HTERT RPE-1 (cell line): Measurements from ENCODE around the gene NCAM1.

ENCODE experiments used
- in situ Hi-C: fragments of 300-500 bp; cut with MboI; formaldehyde crosslinking; loops from 4 replicates; pipeline ENCODE4 v1.14.3; 2020; ENCODE audit warnings: low sequenced_read_pairs

The NCAM1 gene

DNA sequence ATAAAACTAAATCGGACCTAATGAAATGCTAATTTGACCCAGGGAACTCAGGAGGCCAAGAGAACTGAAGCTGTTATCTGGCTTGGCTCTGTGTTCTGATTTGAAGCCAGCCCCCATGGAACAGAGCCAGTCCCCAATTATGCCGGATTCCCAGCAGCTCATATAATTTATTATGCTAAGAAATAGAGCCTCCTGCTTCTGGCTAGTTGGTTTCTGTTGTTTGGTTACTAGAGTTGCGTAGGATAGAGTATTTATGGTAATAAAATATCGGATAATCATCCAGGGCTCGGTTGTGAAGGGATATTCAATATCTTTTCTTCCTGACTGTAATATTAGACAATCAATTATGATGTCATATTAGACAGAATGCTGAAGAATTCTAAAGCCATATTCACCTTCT is 232.7 kb downstream of the NCAM1 start:
- in situ Hi-C loops: no loop called here

DNA sequence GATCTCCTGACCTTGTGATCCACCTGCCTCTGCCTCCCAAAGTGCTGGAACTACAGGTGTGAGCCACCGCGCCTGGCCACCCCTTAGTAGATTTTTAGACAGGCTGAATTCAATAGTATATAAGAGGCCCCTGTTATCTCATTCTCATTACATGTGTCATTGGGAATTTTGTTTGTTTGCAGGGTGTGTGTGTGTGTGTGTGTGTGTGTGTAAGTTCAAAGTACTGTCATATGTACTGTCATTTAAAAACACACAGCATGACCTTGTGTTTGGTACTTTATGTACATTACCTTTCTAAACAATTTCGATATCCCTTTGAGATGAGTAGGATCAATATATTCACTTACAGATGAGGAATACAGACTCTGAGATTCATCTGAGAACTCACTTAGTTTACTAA is 234.5 kb downstream of the NCAM1 start:
- in situ Hi-C loops: no loop called here

DNA sequence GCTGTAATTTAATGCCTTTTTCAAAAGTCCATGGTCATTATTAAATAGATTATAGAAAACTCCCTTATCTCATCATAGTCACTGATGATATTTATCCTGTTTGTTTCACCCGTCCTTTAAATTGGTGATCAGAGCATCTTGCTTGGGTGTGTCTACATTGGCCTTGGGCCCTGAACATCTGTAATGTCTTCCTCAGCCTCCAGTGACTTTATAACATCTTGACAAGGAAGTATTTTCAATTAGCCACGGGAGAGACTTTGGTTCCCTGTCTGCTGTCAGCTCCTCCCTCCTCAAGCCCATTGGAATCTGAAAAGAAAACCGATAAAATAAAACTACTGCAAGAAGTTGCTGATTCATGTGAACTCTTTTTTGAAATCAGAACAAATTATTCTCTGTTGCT is 236.2 kb downstream of the NCAM1 start:
- in situ Hi-C loops: no loop called here

DNA sequence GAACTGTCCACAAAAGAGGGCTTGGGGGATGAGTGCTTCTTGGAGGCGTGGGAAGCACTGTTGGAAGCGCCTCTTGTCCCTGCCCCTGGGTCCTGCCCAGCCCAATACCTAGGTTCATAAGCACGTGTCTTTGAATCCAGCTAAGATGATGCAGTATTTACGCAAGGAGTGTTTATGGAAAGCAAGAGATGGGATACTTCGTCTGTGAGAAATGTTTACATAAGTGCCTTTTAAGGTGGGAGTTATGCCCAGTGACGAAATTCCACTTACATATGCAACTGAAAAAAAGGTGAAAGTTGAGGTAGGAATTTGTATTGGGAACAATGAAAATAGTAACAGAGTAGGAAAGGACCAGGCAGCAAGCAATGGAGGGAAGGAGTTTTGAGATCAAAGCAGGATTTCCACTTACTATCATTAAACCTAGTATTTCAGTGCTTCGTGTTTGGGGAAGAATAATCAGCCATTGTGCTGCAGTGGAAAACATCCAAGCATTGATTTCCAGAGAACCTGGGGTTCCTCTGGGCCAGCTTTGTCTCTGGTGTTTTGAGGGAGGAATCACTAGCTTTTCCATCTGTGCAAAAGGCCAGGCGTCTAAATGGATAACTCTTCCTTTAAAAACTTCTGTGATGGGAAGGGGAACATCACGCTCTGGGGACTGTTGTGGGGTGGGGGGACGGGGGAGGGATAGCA is 237.9 kb downstream of the NCAM1 start:
- in situ Hi-C loops: no loop called here

DNA sequence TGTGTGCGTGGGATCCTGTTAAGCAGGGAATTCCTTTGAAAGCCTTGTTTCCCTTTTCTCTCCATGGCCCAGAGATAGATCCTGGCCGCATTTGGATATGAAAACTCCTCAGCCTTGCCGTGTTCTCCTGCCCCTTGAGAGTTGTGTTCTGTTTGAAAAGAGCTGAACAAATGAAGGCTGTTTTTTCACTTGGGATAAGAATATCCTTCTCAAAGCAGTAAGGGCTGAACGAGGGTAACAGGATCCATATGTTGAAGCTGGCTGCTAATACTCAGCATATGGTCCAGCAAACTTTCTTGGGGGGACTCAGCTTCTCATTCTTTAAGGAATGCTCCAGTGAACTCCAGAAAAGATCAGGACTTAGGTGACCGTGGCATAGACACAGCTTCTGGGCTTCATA is 238.6 kb downstream of the NCAM1 start:
- in situ Hi-C loops: no loop called here

DNA sequence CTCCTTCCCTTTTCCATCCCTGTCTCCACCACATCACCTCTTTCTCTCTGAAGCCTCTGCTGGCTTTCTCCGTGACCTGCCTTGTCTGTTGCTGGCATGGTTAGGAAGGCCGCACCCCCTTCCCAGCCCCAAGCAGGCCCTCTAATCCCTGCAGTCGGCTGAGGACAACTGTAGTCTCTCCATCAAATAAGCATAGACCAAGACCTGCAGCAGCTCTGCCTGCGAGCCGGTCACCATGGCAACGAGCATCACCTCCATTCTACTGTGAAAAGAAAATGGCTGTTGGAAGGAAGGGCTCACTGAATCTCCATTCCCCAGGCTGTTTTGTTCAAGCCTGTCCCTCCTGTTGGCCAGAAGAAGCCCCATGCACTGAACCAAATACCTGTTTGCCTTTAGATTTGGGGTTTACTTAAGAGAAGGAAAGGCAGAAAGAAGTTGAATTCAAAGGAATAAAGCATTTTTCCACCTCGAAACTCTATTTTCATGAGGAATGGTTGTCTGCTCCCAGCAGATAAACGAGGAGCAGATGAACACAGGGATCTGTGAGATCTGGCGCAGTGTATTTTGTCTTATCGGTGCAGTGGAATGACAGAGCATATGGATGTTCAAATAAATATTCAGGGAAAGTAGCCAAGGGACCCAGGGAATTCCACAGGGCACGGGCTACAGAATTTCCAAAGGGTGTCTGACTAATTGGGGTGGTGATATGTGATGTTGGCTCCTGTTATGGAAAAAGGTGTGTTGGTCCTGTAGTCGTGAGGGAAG is 240.0 kb downstream of the NCAM1 start:
- in situ Hi-C loops: no loop called here

DNA sequence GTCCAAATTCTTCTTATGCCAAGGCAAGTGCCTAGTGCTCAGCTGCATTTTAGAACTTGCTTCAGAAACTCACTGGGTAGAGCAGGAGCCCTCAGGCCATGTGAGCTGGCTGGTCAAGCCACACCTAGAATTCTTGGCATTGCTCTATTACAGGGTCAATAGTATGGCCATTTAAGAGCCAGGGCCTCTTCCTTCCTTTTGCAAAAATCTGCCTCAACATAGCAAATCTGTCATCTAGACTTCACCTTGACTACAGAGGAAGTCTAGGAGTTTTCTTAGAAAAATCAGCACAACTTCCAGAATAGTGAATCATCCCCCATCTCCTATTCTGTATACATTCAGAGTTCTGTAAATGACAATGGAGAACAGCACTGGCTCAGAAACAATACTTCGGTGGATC is 241.2 kb downstream of the NCAM1 start:
- in situ Hi-C loops: no loop called here

DNA sequence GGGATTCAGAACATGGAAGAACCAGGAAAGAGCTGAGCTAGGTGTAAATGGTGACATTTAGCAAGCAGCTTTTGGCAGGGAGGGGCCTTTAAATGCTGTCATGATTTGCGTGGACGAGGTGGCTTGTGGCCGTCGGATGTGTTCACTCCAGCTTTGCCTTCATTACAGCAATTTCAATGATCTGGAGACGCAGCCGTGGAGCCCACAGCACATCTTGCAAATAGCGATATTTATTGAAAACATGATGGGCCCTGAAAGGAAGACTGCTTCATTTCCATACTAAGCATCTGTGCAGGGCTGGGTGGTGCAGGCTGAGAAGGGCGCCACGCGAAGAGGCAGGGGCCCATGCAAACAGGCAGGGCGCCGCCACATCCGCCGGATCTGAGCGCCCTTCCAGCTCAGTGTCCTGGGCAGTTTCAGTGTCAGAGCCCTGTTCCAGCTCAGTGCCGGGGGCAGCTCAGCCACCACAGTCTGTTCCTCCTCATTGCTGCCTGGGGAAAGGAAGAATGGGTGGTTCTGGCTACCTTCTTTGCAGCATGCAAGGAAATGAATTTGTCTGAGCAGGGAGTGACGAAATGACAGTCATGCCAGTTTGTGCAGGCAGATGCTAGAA is 242.0 kb downstream of the NCAM1 start:
- in situ Hi-C loops: no loop called here

DNA sequence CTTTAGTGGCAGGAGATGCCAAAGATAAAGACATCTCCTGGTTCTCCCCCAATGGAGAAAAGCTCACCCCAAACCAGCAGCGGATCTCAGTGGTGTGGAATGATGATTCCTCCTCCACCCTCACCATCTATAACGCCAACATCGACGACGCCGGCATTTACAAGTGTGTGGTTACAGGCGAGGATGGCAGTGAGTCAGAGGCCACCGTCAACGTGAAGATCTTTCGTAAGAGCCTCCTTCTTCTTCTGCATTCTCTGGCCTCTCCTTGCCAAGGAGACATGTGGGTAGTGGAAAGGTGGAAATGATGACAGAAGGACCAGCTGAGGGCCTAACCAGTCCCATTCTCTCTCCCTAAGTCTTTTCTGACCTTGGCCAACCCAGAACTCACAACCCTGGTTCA is 243.1 kb downstream of the NCAM1 start:
- in situ Hi-C loops: no loop called here

DNA sequence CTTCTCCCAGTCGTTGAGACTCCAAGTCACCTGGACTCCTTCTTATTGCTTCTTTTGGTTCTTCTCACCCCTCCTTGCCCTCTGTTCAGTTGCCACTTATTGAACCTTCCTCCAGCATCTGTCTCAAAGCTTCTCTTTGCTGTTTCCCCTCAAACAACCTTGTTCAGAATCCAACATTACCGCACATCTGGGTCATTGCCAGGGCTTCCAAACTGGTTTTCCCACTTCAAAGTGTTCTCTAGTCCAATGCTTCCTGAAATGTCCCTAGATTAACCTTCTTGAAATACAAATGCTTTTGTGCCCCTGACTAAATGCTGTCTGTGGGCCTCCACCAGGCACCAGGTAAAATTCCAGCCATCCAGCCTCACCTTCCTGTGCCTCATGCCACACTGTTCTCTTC is 252.3 kb downstream of the NCAM1 start:
- in situ Hi-C loops: no loop called here

DNA sequence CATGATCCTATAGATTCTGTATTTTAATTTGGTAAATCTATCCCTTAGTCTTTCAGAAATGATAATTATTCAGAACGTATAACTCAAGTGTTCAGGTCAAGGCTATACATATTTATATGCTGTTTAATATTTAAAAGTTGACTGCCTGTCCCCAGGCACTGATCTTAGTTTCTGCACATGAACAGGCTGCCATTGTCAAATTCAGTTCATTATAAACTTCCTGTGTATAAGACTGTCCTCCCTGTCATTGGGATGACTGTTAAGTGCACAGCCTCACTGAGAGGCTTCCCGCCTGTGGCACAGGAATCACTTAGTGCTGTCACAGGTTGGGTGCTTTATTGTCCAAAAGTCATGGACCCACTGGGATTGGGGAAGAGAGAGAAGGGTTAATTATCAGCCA is 261.0 kb downstream of the NCAM1 start:
- in situ Hi-C loops: no loop called here

DNA sequence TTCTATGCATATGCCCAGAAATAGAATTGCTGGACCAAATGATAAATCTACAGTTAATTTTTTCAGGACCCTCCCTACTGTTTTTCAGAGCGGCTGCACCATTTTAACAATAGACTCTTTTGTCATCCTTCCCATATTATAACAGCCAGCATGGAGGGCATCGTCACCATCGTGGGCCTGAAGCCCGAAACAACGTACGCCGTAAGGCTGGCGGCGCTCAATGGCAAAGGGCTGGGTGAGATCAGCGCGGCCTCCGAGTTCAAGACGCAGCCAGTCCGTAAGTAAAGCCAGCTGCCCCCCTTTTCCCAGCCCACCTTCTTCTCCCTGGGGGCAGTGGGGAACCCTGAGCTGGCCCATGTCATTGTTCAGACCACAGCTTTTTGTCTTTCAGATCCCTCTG is 273.7 kb downstream of the NCAM1 start:
- in situ Hi-C loops: no loop called here

DNA sequence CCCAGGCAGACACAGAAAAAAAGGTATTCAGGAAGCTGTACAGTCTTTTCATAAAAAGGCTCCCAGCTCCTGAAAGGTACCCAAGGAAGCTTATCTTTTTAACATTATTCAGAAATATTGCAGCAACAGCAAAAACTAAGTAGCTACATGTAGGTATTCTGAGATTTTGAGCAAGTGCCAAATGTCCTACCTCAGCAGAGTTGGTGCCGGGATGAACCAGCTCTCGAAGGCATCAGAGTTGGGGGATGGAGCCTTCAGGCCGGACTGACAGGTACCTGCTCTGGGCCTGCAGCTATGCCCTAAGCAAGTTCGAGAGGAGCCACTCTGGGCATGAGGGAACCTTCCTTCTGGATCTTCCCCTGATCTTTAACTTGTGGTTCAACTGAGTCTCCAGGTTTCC is 276.0 kb downstream of the NCAM1 start:
- in situ Hi-C loops: no loop called here

DNA sequence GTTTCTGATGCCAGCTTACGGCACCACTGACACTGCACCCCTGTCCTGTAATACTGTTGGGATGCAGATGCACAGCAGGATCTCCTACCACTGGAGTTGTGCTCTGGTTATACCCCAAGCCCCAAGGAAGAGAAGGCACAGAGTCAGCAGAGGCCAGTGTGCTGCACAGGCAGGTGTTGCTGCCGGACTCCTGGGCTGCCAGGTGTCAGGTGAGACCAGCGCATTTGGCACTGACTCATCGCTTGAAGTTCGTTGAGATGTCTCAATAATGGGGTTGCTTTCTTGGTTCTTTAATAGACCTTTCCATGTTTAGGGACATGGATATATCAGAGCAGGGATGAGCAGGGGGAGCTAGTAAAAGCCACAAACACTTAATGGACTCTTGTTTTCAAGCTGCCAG is 277.5 kb downstream of the NCAM1 start:
- in situ Hi-C loops: no loop called here

DNA sequence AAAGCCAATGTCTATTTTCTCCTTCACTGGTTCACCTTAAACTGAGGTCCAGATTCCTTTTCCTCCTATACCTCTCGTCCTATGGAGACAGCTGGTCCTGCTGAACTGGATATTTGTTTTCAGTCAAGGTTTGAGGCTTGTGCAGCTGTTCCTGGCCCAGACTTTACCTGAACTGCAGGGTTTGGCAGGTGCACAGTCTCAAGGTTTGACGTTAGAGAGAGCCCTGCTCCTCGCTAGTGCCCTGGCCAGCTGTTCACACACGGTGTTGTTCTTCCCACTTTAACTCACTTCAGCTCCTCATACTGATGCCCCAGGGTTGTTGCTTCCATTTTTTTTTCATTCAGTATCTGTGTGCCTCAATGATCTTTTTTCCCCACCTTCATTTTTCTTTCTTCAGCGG is 279.2 kb downstream of the NCAM1 start:
- in situ Hi-C loops: no loop called here

DNA sequence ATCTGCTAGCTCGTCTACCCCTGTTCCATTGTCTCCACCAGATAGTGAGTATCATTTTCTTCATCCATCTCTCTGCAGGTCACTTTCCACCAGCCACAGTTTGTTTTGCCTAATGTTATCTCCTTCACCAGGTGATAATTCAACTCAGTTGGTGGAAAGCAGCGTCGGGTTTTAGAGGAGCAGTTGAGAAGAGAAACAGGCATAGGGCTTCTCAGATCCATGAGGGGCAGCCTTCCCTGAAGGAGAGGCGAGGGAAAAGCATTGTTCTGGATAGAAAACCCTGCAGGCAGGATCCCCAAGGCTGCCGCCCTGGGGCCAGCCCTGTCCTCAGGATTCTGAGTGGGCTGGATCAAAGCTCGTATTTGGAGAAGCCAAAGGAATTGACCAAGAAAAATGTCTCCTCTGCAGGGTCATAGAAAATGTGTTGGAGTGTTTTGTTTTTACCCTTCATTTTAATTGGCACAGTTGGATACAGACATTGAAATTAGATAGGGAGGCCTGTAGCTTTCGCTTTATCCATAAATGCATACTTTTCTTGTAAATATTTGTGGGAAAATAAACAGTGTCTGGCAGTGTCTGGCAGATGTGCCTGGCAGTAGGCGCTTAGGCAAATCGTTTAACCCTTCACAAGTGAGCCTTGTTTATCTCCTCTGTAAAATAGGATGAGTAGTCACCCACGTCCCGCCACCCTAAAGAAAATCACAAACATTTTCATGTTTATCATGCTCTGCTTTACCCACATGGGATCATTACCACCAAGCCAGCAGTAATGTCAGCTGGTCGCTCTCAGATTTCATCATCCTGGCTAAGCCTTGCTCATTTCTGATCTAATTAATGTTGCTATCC is 279.8 kb downstream of the NCAM1 start:
- in situ Hi-C loops: no loop called here

DNA sequence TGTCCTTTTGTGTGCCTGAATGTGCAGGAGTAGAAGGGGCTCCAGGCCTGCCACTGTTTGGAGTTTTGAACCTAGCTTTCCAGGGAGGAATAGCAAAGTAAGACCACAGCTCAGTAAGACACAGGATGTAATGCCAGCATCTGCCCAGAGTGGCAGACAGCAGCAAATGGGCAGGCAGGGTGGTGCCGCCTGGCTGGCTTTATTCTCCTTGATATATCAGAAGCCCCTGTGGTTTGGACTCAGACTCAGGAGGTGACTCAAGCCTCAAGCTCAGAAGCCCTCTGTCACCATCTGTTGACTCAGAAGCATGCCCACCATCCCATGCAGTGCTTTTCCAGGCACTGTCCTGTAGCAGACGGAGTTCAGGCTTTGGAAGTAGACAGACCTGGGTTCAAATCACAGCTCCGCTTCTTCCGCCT is 280.4 kb downstream of the NCAM1 start:
- in situ Hi-C loops: no loop called here

DNA sequence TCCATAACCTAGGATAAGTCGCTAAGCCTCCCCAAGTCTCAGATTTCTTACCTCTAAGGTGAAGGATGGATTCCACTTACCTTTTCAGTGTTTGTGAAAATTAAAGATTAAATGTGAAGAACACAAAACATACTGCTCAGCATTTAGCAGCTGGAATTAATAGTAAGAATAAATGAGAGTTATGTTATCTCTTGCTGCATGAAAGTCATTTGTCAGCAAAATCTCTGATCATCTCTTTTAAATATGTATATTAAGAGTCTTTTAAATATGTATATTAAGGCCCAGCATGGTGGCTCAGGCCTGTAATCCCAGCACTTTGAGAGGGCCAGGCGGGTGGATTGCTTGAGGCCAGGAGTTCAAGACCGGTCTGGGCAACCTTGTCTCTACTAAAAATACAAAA is 280.8 kb downstream of the NCAM1 start:
- in situ Hi-C loops: no loop called here

DNA sequence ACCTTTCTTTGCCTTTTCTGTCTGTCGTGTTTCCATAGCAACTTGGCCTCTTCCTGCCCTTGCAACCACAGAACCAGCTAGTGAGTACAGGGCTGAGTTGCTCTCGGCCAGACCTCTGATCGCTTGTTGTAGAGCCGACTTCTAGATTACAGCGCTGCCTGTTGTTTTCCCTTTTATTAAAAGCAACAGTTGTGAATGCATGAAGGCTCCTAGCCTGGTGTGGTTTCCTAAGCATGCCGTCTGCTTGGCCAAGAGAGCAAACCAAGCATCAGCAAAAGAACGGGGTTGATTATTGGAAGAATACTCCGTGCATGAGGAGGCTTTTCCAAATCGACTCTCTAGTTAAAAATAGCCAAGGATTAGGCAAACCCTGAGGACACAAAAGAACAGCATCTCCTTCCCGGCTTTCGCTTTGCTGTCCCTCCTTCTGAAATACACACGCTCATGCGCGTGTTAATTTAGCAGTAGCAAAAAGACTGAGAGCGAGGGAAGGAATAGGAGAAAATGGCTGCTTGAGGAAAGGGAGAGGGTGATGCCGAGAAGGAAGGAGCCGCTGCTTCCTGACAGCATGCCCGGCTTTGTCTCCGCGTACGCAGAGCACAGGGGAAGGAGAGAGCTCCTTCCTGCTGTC is 281.7 kb downstream of the NCAM1 start:
- in situ Hi-C loops: no loop called here

DNA sequence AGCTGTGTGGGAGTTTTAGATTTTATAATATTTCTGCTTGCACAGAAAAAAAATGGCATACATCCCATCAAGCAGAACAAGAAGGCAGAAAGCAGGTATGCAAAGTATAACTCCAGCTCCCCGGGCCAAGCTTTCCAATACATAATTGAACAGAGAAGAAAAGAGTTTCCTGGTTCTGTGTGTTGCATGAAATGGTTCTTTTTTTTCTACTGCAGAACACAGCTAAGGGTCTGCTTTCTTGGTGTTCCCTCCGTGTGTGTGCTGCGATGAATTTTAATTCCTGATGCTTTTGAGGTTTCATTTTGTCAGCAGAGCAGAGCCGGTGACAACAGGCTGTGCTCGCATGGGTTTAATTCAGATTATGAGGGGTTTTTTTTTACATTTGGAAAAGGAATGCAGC is 282.5 kb downstream of the NCAM1 start:
- in situ Hi-C loops: no loop called here

DNA sequence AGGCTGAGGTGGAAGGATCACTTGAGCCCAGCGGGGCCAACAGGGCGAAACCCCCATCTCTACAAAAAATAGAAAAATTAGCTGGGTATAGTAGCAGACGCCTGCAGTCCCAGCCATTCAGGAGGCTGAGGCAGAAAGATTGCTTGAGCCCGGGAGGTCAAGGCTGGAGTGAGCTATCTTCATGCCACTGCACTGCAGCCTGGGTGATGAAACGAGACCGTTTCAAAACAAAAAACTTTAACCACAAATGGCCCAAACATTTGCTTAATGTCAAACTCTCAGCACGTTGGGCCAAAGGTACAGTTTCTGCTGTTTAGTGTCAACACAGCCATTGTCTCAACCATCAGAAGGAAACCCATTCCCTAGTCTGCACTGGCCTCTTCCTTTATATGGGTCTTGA is 284.0 kb downstream of the NCAM1 start:
- in situ Hi-C loops: no loop called here
